Naive B cell (primary cell): ENCODE data around the gene EPB41L5. TPM values are rescaled to one million over a fixed set of nuclear protein-coding genes. Genes with fewer than 3 reads are reported as not detected.
"Not testable (repeated sequence)": the region's sequence is repeated elsewhere in the genome, so short reads cannot be mapped to it uniquely, and the experiment has no call there.

ENCODE experiments used
- ATAC-seq, 2 donors: fragments of 150-1000 bp; cut with Tn5 transposase; 2 replicates each; pipeline ENCODE4 v1.10.0; 2021; ENCODE audit warnings: low read depth in 2 of 2, mild to moderate bottlenecking in 2 of 2, moderate library complexity in 2 of 2
- DNase-seq: peaks from one replicate; pipeline ENCODE4 v3.0.0; 2022
- H3K27ac Mint-ChIP-seq, 6 donors: one replicate each; pipeline ENCODE4 v1.8.0; 2020 to 2022; ENCODE audit warnings: mild to moderate bottlenecking in 6 of 6, mixed read lengths in 6 of 6, moderate library complexity in 5 of 6, inconsistent platforms in 2 of 6
- H3K27me3 Mint-ChIP-seq, 3 donors: one replicate each; pipeline ENCODE4 v1.8.0; 2021 to 2022; ENCODE audit warnings: mixed read lengths in 3 of 3, mild to moderate bottlenecking in 1 of 3
- H3K36me3 Mint-ChIP-seq, 2 donors: one replicate each; pipeline ENCODE4 v1.8.0; 2020 to 2022; ENCODE audit warnings: mixed read lengths in 2 of 2, inconsistent platforms in 1 of 2, mild to moderate bottlenecking in 1 of 2
- H3K4me1 Mint-ChIP-seq, 3 donors: one replicate each; pipeline ENCODE4 v1.8.0; 2020 to 2022; ENCODE audit warnings: mixed read lengths in 3 of 3, inconsistent platforms in 1 of 3, mild to moderate bottlenecking in 1 of 3, moderate library complexity in 1 of 3
- H3K4me3 Mint-ChIP-seq, 8 donors: one replicate each; pipeline ENCODE4 v1.8.0; 2020 to 2022; ENCODE audit warnings: mild to moderate bottlenecking in 8 of 8, mixed read lengths in 8 of 8, moderate library complexity in 8 of 8, inconsistent platforms in 2 of 8
- H3K9me3 Mint-ChIP-seq, 7 donors: one replicate each; pipeline ENCODE4 v1.8.0; 2020 to 2022; ENCODE audit warnings: mixed read lengths in 7 of 7, mild to moderate bottlenecking in 5 of 7, inconsistent platforms in 2 of 7, moderate library complexity in 1 of 7
- polyA plus RNA-seq, 6 donors: library from polyadenylated mRNA; unstranded; fragments of 300-500 nt; fragmentation: Illumina TruSeq; gene quantifications; one replicate each; pipeline ENCODE4 v1.2.3, GENCODE V29; 2021; ENCODE audit warnings: low read depth in 6 of 6

EPB41L5 gene
- polyA plus RNA-seq, 6 donors from 2014 or later, result 5.8 to 10.2 (median 7.8) TPM

DNA sequence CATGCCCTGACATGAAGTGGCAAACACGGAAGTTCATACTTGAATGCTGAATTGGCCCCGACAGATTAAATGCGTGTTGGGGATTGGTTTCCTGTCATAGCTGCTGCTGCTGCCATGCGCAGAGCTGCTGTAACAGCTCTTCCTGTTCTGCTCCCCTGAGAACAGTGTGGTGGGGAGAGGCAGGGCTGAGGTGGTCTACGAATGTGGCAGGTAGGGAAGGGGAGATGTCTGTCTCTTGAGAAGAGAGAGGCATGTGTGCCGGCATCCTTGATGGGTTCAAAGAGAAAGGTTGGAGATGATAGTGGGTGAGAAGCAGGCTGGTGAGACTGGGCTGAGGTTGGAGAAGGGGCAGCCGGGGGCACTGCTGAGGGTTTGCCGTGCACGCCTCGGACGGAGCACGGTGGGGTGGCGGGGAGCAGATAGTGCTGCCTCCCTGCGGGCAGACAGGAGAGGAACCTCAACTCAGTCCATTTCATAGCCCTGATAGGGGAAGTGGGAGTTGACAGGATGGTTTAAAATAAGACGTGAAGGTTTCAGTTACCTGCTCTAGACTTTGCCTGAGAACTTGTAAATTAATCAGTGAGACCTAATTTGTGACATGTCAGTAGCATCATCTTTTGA is 164.2 kb downstream of the EPB41L5 start:
- ATAC-seq (peak; percentile 90 to 92), DNase-seq (peak; percentile 89)
- peak overlapping the region; percentile 86 to 99 (median 97) for H3K27ac Mint-ChIP-seq
- H3K36me3 Mint-ChIP-seq, result no peaks in the 10 kb centered on the region
- H3K4me1 Mint-ChIP-seq, result peaks cover 25 to 68% (median 33%) of the 10 kb centered on the region in 3 donors
- peak overlapping the region; percentile 84 to 96 (median 96) for H3K4me3 Mint-ChIP-seq
- H3K9me3 Mint-ChIP-seq, result no peaks in the 10 kb centered on the region
- H3K27me3 Mint-ChIP-seq, result no peaks in the 10 kb centered on the region

DNA sequence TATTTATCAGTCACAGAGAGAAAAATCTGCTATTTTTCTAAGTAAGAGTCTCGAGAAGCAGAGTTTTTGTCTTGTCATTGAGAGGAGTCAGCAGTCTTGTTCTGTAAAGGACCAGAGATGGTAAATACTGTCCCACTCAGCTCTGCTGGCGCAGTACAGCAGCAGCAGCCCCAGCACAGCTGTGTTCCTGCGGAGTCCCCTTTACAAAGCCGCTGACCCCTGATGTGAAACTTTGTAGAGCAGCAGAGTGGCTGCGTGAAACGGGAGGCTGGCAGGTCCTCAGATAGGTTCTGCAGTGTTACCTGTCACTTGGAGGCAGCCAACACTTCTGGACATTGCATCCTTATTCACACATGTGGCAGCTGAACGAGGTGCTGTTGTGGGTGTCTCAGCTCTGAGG is 165.1 kb downstream of the EPB41L5 start:
- no peak for ATAC-seq
- Mint-ChIP-seq H3K4me1 (peaks cover 28 to 73% (median 39%) of the 10 kb centered on the region in 3 donors), H3K27ac (peak overlapping the region; percentile 24 to 99 (median 89)), H3K27me3 (no peaks in the 10 kb centered on the region), H3K36me3 (peaks cover 0 to under 1% of the 10 kb centered on the region in 2 donors), H3K4me3 (peak overlapping the region; percentile 64 to 96 (median 94)), H3K9me3 (no peaks in the 10 kb centered on the region)
- no peak for DNase-seq

DNA sequence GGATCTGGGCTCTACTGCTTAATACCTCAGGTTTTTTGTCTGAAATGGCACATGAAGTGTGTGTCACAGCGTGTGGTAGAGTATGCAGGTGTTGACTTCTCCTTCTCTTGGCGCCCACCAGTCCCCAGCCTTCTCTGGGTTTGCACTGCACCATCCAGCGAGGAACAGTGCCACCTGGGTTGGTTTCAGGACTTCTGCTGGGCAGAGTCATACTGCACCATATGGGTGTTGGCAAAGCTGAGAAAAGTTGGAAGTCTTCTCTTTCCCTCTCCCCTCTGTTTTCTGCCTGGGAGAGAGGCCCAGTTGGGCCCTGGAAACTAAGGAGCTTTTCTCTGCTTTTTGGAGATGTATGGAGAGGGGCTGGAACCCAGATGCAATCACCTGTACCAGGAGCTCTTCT is 166.5 kb downstream of the EPB41L5 start:
- no peaks in the 10 kb centered on the region for H3K9me3 Mint-ChIP-seq
- no peaks in the 10 kb centered on the region for H3K27me3 Mint-ChIP-seq
- H3K4me3 Mint-ChIP-seq, result peak overlapping the region in 1 of 8 donors; percentile 76
- no peak for DNase-seq
- peaks cover 0 to 5% of the 10 kb centered on the region in 2 donors for H3K36me3 Mint-ChIP-seq
- peak overlapping the region in 3 of 6 donors; percentile 21 to 94 (median 42) for H3K27ac Mint-ChIP-seq
- H3K4me1 Mint-ChIP-seq, result peaks cover 36 to 75% (median 44%) of the 10 kb centered on the region in 3 donors
- ATAC-seq, result no peak

DNA sequence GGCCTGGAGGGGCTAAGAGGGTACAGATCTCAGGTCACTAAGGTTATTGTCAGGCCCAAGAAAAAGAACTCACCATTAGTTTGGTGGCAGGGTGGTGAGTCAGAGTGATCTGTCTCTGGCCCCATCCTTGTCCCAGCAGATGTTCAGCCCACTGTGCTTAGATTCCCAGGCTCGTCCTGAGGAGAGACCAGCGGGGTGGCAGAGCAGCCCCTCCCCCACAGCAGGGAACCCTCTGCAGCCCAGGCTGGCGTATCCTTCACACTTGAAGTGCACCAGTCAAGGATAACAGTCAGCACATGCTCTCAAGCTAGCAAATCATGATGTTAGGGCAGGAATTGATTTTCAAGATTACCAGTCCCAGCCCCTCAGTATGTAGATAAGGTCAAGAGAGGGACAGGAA is 167.2 kb downstream of the EPB41L5 start:
- H3K27ac Mint-ChIP-seq, result peak overlapping the region in 1 of 6 donors; percentile 94
- peaks cover 36 to 69% (median 44%) of the 10 kb centered on the region in 3 donors for H3K4me1 Mint-ChIP-seq
- DNase-seq, result no peak
- no peaks in the 10 kb centered on the region for H3K9me3 Mint-ChIP-seq
- H3K4me3 Mint-ChIP-seq, result peak overlapping the region in 1 of 8 donors; percentile 76
- no peak for ATAC-seq
- H3K36me3 Mint-ChIP-seq, result peaks cover 0 to 5% of the 10 kb centered on the region in 2 donors
- H3K27me3 Mint-ChIP-seq, result no peaks in the 10 kb centered on the region

DNA sequence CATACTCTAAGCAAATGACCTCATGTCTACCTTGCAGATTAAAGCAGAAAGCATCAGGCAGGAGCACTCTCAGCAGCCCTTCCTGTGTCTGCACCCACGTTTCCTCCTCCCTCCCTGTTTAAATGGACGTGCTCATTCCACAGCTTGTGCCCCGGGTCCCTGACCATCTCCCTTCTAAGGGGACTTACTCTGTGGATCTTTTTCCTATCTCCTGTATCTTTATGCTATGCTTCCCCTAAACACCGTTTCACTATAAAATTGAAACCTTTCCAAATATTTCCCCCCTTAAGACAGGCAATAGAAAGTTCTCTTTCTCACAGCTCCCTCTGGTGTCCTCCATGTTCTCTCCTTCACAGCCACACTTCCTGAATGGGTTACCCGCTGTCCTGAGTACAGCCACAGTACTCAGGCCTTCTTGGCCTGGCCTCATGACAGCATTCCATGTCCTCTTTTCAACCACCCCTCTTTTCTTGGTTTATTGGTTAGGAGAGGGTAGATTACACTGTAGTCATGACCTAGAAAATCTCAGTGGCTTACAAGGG is 169.2 kb downstream of the EPB41L5 start:
- H3K27me3 Mint-ChIP-seq, result peaks cover 0 to 5% (median 0%) of the 10 kb centered on the region in 3 donors
- peak overlapping the region in 5 of 6 donors; percentile 17 to 92 (median 49) for H3K27ac Mint-ChIP-seq
- peaks cover 34 to 52% (median 44%) of the 10 kb centered on the region in 3 donors for H3K4me1 Mint-ChIP-seq
- ATAC-seq (no peak), DNase-seq (no peak)
- H3K4me3 Mint-ChIP-seq, result peak overlapping the region in 6 of 8 donors; percentile 37 to 86 (median 73)
- peaks cover 0 to 5% of the 10 kb centered on the region in 2 donors for H3K36me3 Mint-ChIP-seq
- no peaks in the 10 kb centered on the region for H3K9me3 Mint-ChIP-seq

DNA sequence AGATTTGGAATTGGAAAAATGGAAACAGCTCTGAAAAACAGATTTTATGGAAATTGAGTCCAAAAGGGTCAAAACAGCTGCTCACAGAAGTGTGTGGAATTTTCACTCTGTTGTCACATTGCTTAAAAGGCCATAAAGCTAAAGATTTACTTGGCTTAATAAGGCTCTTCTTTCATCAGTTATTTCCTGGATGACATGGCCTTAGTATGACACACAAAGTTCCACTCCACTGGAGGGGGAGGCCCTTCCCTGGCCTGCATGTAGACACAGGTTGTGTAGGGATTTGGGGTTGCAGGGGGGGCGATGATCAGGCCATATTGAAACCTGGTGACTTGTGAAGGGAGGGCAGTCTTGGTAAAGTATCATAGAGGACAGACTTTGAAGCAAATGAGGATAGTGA is 176.3 kb downstream of the EPB41L5 start:
- peaks cover 9 to 29% of the 10 kb centered on the region in 2 donors for H3K36me3 Mint-ChIP-seq
- no peaks in the 10 kb centered on the region for H3K4me1 Mint-ChIP-seq
- no peak overlapping the region for H3K4me3 Mint-ChIP-seq
- peak overlapping the region in 1 of 6 donors; percentile 13 for H3K27ac Mint-ChIP-seq
- DNase-seq (no peak), ATAC-seq (no peak)
- peaks cover 9 to 27% (median 19%) of the 10 kb centered on the region in 7 donors for H3K9me3 Mint-ChIP-seq
- peaks cover 0 to 23% (median 0%) of the 10 kb centered on the region in 3 donors for H3K27me3 Mint-ChIP-seq

DNA sequence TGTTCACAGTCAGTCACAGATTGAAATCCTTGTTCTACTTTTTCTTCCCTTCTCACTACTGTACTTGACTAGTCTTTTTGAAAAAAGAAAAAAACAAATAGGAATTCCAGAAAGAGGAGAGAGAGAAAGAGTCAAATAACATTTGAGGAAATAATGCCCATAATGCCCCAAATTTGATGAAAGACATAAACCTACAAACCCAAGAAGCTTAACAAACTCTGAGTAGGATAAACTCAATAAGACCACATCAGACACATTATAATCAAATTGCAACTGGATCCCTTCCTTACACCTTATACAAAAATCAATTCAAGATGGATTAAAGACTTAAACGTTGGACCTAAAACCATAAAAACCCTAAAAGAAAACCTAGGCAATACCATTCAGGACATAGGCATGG is 179.4 kb downstream of the EPB41L5 start:
- no peak overlapping the region for H3K27ac Mint-ChIP-seq
- no peak for ATAC-seq
- DNase-seq, result no peak
- H3K4me3 Mint-ChIP-seq, result no peak overlapping the region
- H3K4me1 Mint-ChIP-seq, result no peaks in the 10 kb centered on the region
- peaks cover 9 to 29% of the 10 kb centered on the region in 2 donors for H3K36me3 Mint-ChIP-seq
- H3K27me3 Mint-ChIP-seq, result peaks cover 0 to 18% (median 0%) of the 10 kb centered on the region in 3 donors
- H3K9me3 Mint-ChIP-seq, result peaks cover 9 to 46% (median 30%) of the 10 kb centered on the region in 7 donors

DNA sequence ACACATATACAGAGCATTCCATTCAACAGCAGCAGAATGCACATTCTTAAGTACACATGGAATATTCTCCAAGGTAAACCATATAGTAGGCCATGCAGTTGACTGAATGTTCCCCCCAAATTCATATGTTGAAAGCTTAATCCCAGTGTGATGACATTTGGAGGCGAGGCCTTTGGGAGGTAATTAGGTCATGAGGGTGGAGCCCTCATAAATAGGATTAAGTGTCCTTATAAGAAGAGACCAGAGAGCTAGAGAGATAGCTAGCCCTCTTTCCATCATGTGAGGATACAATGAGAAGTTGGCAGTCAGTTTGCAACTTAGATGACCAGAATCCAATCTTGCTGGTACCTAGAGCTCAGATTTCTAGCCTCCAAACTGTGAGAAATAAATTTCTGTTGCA is 182.7 kb downstream of the EPB41L5 start:
- no peak overlapping the region for H3K4me3 Mint-ChIP-seq
- H3K27ac Mint-ChIP-seq, result no peak overlapping the region
- ATAC-seq, result no peak
- peaks cover 13 to 55% (median 40%) of the 10 kb centered on the region in 7 donors for H3K9me3 Mint-ChIP-seq
- H3K4me1 Mint-ChIP-seq, result no peaks in the 10 kb centered on the region
- peaks cover 0 to 16% (median 0%) of the 10 kb centered on the region in 3 donors for H3K27me3 Mint-ChIP-seq
- no peak for DNase-seq
- peaks cover 18 to 27% of the 10 kb centered on the region in 2 donors for H3K36me3 Mint-ChIP-seq

DNA sequence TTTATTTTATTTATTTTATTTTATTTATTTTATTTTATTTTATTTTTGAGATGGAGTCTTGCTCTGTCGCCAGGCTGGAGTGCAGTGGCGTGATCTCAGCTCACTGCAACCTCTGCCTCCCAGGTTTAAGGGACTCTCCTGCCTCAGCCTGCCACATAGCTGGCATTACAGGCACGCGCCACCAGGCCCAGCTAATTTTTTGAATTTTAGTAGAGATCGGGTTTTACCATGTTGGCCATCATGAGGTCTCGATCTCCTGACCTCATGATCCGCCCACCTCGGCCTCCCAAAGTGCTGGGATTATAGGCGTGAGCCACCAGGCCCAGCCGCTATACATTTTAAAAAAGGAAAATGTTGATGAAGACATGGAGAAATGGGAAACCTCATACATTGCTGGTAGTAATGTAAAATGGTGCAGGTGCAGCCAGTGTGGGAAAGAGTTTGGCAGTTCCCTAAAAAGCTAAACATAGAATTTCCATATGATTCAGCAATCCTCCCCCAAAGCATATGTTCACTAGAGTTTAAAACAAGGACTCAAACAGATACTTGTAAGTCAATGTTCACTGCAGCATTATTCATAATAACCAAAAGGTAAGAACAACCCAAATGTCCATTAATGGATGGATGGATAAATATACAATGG is 187.1 kb downstream of the EPB41L5 start:
- not testable (repeated sequence) for ATAC-seq

DNA sequence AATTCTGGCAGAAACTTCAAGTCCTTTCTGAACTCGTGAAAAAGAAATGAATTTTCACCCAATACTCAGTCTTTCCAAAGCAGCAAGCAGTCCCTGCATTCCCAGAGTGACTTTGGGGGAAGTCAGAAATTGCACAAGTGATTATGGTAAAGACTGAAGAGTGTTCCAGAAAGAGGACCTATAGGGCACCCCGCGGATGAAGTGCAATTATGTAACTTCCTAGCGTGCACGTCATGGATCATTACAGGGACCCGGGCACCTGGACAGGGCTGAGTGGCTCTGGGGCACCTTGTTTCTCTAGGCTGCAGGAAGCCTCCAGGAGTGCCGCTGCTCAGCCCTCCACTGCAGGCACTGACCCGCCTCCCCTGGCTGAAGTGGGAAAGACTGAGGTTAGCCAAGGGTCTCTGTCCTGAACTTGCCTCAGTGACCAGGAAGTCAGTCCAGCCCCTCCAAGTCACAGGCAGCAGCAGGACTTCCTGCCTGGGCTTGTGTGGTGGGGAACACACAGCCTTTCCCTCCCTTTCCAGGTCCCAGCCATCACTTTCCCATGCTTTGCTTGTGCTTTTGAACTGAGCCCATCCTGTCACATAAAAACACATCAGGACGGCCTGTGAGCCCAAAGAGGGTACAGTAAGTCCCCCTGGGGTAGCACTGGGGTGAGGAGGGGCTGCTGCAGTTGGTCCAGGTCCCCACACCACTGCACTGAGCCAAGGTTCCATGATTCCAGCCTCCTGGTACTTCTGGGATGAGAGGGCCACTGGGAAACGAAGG is 190.6 kb downstream of the EPB41L5 start:
- Mint-ChIP-seq H3K36me3 (peaks cover 8 to 9% of the 10 kb centered on the region in 2 donors), H3K4me3 (no peak overlapping the region), H3K27ac (peak overlapping the region in 1 of 6 donors; percentile 29), H3K4me1 (peaks cover 2 to 10% (median 5%) of the 10 kb centered on the region in 3 donors), H3K27me3 (no peaks in the 10 kb centered on the region), H3K9me3 (peaks cover 2 to 6% (median 4%) of the 10 kb centered on the region in 7 donors)
- ATAC-seq (no peak), DNase-seq (no peak)

More for the DNA sequence above, 187.1 kb downstream of the EPB41L5 start:
- not testable (repeated sequence) for DNase-seq, H3K36me3 Mint-ChIP-seq, H3K27me3 Mint-ChIP-seq, H3K27ac Mint-ChIP-seq, H3K4me1 Mint-ChIP-seq, H3K4me3 Mint-ChIP-seq
- peaks cover 4 to 26% (median 21%) of the 10 kb centered on the region in 7 donors for H3K9me3 Mint-ChIP-seq

DNA sequence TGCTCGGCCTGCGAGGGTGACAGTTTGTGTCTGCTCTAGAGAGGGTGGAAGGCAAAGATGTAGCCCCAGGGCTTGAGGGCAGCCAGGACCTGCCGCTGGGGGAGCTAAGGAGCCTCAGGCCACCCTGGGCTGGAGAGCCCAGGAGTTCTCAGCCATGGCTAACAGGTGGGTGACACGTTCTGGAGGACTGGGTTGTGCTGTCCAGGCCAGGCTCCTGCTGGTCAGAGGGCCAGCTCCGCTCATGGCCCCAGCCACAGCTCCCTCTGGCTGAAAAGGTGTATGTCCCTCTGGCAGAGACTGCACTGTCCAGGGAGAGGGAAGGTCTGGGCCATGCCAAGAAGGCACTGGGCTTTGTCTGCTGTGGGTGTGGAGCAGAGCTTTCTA is 191.1 kb downstream of the EPB41L5 start:
- H3K27ac Mint-ChIP-seq, result peak overlapping the region in 1 of 6 donors; percentile 29
- peaks cover 0 to 2% (median 0%) of the 10 kb centered on the region in 7 donors for H3K9me3 Mint-ChIP-seq
- no peak for DNase-seq
- no peak overlapping the region for H3K4me3 Mint-ChIP-seq
- H3K4me1 Mint-ChIP-seq, result peaks cover 2 to 10% (median 8%) of the 10 kb centered on the region in 3 donors
- peaks cover 2 to 5% of the 10 kb centered on the region in 2 donors for H3K36me3 Mint-ChIP-seq
- ATAC-seq, result no peak
- H3K27me3 Mint-ChIP-seq, result no peaks in the 10 kb centered on the region

DNA sequence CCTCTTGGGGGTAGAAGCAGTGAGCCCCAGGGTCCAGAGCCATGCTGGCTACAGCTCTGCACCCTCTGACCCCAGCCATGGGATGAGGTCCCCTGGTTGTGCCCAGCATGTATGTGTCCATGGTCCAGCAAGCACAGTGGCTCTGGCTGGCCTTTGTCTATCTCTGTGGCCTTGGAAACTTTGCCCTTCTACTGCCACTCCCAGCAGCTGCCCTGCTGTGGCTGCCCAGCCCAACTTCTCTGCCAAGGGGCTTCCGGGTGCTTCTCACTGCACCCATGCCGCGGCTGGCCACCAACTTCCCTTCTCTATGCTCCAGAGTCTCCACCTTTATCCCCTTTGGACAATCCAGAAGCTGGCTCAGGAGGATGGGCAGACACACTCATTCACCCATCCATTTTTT is 191.5 kb downstream of the EPB41L5 start:
- Mint-ChIP-seq H3K36me3 (peaks cover 0 to 4% of the 10 kb centered on the region in 2 donors), H3K9me3 (no peaks in the 10 kb centered on the region), H3K27ac (peak overlapping the region in 1 of 6 donors; percentile 82), H3K4me3 (peak overlapping the region in 1 of 8 donors; percentile 30), H3K4me1 (peaks cover 5 to 12% (median 10%) of the 10 kb centered on the region in 3 donors), H3K27me3 (no peaks in the 10 kb centered on the region)
- ATAC-seq, result no peak
- no peak for DNase-seq
